Activated CD4-positive, alpha-beta T cell treated with anti-CD3 and anti-CD28 coated beads, Interleukin-2, amount 50 U/mL, for 48 hours (primary cell): ENCODE measurements around the gene SPECC1.
"Not testable (repeated sequence)": the region's sequence is repeated elsewhere in the genome, so short reads cannot be mapped to it uniquely, and the experiment has no call there.

Experiments
- DNase-seq, 2 experiments: peaks; one replicate each; pipeline ENCODE4 v3.0.0-alpha.2; 2020

SPECC1 gene

GRCh38 chr17:20180661-20181060 is 171.5 kb downstream of the SPECC1 start:
- no peak for DNase-seq

GRCh38 chr17:20184181-20184580 is 175.0 kb downstream of the SPECC1 start:
- DNase-seq = no peak

GRCh38 chr17:20184977-20185619 is 175.9 kb downstream of the SPECC1 start:
- DNase-seq = no peak

- no peak for DNase-seq
These were observed 177.9 kb downstream of the SPECC1 start for GRCh38 chr17:20187049-20187448.

GRCh38 chr17:20189302-20189701 is 180.1 kb downstream of the SPECC1 start:
- no peak for DNase-seq

GRCh38 chr17:20189979-20190378 is 180.8 kb downstream of the SPECC1 start:
- DNase-seq = no peak

- DNase-seq = no peak
These were observed 181.4 kb downstream of the SPECC1 start for GRCh38 chr17:20190605-20191004.

GRCh38 chr17:20191056-20191455 is 181.9 kb downstream of the SPECC1 start:
- no peak for DNase-seq

GRCh38 chr17:20196286-20196685 is 187.1 kb downstream of the SPECC1 start:
- not testable (repeated sequence) for DNase-seq

- DNase-seq = no peak
These were observed 188.2 kb downstream of the SPECC1 start for GRCh38 chr17:20197272-20197926.

GRCh38 chr17:20200016-20200795 is 191.0 kb downstream of the SPECC1 start:
- no peak for DNase-seq

- DNase-seq = no peak
These were observed 191.8 kb downstream of the SPECC1 start for GRCh38 chr17:20200865-20201458.

GRCh38 chr17:20202141-20202621 is 193.0 kb downstream of the SPECC1 start:
- DNase-seq = no peak

GRCh38 chr17:20203018-20203417 is 193.9 kb downstream of the SPECC1 start:
- DNase-seq = no peak

GRCh38 chr17:20203761-20204263 is 194.7 kb downstream of the SPECC1 start:
- DNase-seq = no peak

GRCh38 chr17:20205609-20206008 is 196.4 kb downstream of the SPECC1 start:
- no peak for DNase-seq

GRCh38 chr17:20206068-20206467 is 196.9 kb downstream of the SPECC1 start:
- peak; percentile 12 to 20 for DNase-seq

- DNase-seq = no peak
These were observed 197.4 kb downstream of the SPECC1 start for GRCh38 chr17:20206591-20206990.

- DNase-seq = no peak
These were observed 198.3 kb downstream of the SPECC1 start for GRCh38 chr17:20207262-20207985.

- DNase-seq = no peak
These were observed 199.6 kb downstream of the SPECC1 start for GRCh38 chr17:20208717-20209116.

GRCh38 chr17:20210180-20210579 is 201.0 kb downstream of the SPECC1 start:
- no peak for DNase-seq

- DNase-seq = no peak
These were observed 201.5 kb downstream of the SPECC1 start for GRCh38 chr17:20210614-20211013.
